Keratinocyte (primary cell): ENCODE measurements around the gene KCNG2.

Experiments used
- EZH2 ChIP-seq: IDR thresholded peaks from one replicate; pipeline ENCODE4 v1.6.1; 2012; ENCODE audit warnings: inconsistent platforms, mild to moderate bottlenecking, low read length, moderate library complexity
- TF ChIP-seq, protein P1 (sequence below), 3 experiments: IDR thresholded peaks in 1 of 3; conservative IDR thresholded peaks in 1 of 3; optimal IDR thresholded peaks in 1 of 3; 2 replicates in 2 of 3; 3 replicates in 1 of 3; pipeline versions ENCODE3 to v1.5.1; 2011; ENCODE audit warnings: low read length in 3 of 3, mild to moderate bottlenecking in 3 of 3, moderate library complexity in 2 of 3, control low read depth in 1 of 3, inconsistent platforms in 1 of 3; ENCODE audit not compliant: insufficient read depth in 2 of 3; ENCODE audit errors: extremely low read depth in 1 of 3

DNA sequence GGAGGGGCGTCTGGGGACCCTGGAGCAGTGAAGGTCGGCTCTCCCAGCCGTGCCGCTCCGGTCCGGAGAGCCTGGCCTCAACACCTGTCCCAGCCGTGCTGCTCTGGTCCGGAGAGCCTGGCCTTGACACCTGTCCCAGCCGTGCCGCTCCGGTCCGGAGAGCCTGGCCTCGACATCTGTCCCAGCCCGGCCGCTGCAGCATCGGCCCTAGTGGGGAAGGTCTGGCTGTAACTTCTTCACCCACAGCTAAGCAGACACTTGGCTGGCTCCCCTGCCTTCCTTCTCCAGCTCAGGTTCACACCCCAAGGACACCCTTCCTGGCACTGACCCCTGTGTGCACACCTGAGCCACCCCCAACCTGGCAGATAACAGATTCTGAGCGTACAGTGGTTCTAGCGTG lies 4.6 kb downstream of the KCNG2 start:
- TF ChIP-seq, protein P1, sequence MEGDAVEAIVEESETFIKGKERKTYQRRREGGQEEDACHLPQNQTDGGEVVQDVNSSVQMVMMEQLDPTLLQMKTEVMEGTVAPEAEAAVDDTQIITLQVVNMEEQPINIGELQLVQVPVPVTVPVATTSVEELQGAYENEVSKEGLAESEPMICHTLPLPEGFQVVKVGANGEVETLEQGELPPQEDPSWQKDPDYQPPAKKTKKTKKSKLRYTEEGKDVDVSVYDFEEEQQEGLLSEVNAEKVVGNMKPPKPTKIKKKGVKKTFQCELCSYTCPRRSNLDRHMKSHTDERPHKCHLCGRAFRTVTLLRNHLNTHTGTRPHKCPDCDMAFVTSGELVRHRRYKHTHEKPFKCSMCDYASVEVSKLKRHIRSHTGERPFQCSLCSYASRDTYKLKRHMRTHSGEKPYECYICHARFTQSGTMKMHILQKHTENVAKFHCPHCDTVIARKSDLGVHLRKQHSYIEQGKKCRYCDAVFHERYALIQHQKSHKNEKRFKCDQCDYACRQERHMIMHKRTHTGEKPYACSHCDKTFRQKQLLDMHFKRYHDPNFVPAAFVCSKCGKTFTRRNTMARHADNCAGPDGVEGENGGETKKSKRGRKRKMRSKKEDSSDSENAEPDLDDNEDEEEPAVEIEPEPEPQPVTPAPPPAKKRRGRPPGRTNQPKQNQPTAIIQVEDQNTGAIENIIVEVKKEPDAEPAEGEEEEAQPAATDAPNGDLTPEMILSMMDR (optimal IDR thresholded peaks at IDR 0.05 in 1 of 3, IDR thresholded peaks at IDR 0.05 in 1 of 3, conservative IDR thresholded peaks at IDR 0.05 in 1 of 3; ENCODE audit: extremely low read depth in 1 of 3, insufficient read depth in 2 of 3, low read length in 3 of 3), result no peak
- no peak for TF ChIP-seq EZH2
